Ascending aorta (tissue), 2 donors: ENCODE data around the gene FKBP11. TPM values are rescaled to one million over a fixed set of nuclear protein-coding genes. Genes with fewer than 3 reads are reported as not detected.

Experiments
- DNase-seq, 2 donors: peaks; one replicate each; pipeline ENCODE4 v3.0.0-alpha.2; 2019; ENCODE audit warnings: low spot score in 2 of 2
- H3K27ac ChIP-seq, 2 donors: fragments of 200-600 bp; sonication (generic); one replicate each; pipeline ENCODE4 v1.5.1; 2016 to 2017; ENCODE audit warnings: mild to moderate bottlenecking in 1 of 2
- H3K27me3 ChIP-seq: fragments of 200-600 bp; sonication (generic); one replicate; pipeline ENCODE4 v1.5.1; 2017
- H3K36me3 ChIP-seq, 2 donors: fragments of 200-600 bp; sonication (generic); one replicate each; pipeline ENCODE4 v1.5.1; 2016
- H3K4me1 ChIP-seq, 2 donors: fragments of 200-600 bp; sonication (generic); one replicate each; pipeline ENCODE4 v1.5.1; 2016 to 2017; ENCODE audit warnings: mild to moderate bottlenecking in 1 of 2
- H3K4me3 ChIP-seq, 2 donors: fragments of 200-600 bp; sonication (generic); one replicate each; pipeline ENCODE4 v1.5.1; 2016 to 2017; ENCODE audit warnings: mild to moderate bottlenecking in 1 of 2
- H3K9me3 ChIP-seq, 2 donors: fragments of 200-600 bp; sonication (generic); one replicate each; pipeline ENCODE4 v1.5.1; 2016
- intact Hi-C: fragments of 100-400 bp; cut with DNase I; formaldehyde crosslinking; loops from one replicate; pipeline ENCODE4 v1.15.1; 2023
- total RNA-seq: library from RNA; depleted of rRNA; stranded (reverse); fragments of >200 nt; gene quantifications from one replicate; pipeline ENCODE4 v1.1.0, GENCODE V29; 2016
- TF ChIP-seq, protein P1 (sequence below), 3 experiments: fragments of 200-600 bp in 2 of 3; fragments of 450-650 bp in 1 of 3; sonication (generic) in 2 of 3; IDR thresholded peaks; one replicate each; pipeline ENCODE4 v1.5.1; 2016 to 2019; ENCODE audit warnings: antibody characterized with exemption in 3 of 3, mild to moderate bottlenecking in 1 of 3, moderate library complexity in 1 of 3

FKBP11 gene
- total RNA-seq, 1 donor from 2014 or later: 38.8 TPM

- Histone ChIP-seq H3K36me3 (no peaks in the 10 kb centered on the region), H3K27ac (no peak overlapping the region), H3K4me1 (peaks cover 0 to 6% of the 10 kb centered on the region in 2 donors), H3K9me3 (no peaks in the 10 kb centered on the region), H3K27me3 (no peaks in the 10 kb centered on the region), H3K4me3 (peak overlapping the region in 1 of 2 donors; percentile 52)
- no peak for DNase-seq
- intact Hi-C loops: no loop called here
- TF ChIP-seq, protein P1, sequence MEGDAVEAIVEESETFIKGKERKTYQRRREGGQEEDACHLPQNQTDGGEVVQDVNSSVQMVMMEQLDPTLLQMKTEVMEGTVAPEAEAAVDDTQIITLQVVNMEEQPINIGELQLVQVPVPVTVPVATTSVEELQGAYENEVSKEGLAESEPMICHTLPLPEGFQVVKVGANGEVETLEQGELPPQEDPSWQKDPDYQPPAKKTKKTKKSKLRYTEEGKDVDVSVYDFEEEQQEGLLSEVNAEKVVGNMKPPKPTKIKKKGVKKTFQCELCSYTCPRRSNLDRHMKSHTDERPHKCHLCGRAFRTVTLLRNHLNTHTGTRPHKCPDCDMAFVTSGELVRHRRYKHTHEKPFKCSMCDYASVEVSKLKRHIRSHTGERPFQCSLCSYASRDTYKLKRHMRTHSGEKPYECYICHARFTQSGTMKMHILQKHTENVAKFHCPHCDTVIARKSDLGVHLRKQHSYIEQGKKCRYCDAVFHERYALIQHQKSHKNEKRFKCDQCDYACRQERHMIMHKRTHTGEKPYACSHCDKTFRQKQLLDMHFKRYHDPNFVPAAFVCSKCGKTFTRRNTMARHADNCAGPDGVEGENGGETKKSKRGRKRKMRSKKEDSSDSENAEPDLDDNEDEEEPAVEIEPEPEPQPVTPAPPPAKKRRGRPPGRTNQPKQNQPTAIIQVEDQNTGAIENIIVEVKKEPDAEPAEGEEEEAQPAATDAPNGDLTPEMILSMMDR (IDR thresholded peaks at IDR 0.05): no peak
Observed at GRCh38 chr12:48903363-48903981, 21.8 kb downstream of the FKBP11 start.

- intact Hi-C loops: no loop called here
- TF ChIP-seq, protein P1 (IDR thresholded peaks at IDR 0.05): no peak
- Histone ChIP-seq H3K9me3 (no peaks in the 10 kb centered on the region), H3K27ac (no peak overlapping the region), H3K4me1 (peaks cover 0 to 6% of the 10 kb centered on the region in 2 donors), H3K27me3 (no peaks in the 10 kb centered on the region), H3K36me3 (no peaks in the 10 kb centered on the region), H3K4me3 (no peak overlapping the region)
- no peak for DNase-seq
Observed at GRCh38 chr12:48901278-48901677, 24.0 kb downstream of the FKBP11 start.

- no peak overlapping the region for H3K27ac ChIP-seq
- intact Hi-C loops: no loop called here
- TF ChIP-seq, protein P1 (IDR thresholded peaks at IDR 0.05): no peak
- no peaks in the 10 kb centered on the region for H3K27me3 ChIP-seq
- H3K4me3 ChIP-seq: no peak overlapping the region
- H3K36me3 ChIP-seq: no peaks in the 10 kb centered on the region
- no peaks in the 10 kb centered on the region for H3K9me3 ChIP-seq
- peaks cover 0 to 6% of the 10 kb centered on the region in 2 donors for H3K4me1 ChIP-seq
- no peak for DNase-seq
Observed at GRCh38 chr12:48899651-48900050, 25.6 kb downstream of the FKBP11 start.

DNA sequence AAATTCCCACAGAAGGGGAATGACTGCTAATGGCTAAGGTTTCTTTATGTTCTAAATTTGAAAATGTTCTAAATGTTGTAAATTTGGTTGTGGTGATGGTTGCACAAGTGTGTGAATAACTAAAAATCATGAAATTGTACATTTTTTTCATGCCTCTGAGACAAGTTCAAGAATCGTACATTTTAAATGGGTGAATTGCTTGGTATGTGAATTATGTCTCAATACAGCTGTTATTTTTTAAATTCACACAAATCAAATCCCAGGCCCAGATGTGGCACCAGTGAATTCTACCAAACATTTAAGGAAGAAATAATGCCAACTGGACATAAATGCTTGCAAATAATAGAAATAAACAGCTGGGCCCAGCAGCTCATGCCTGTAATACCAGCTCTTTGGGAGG lies 31.0 kb downstream of the FKBP11 start:
- TF ChIP-seq, protein P1 (IDR thresholded peaks at IDR 0.05): no peak
- Histone ChIP-seq H3K4me1 (no peaks in the 10 kb centered on the region), H3K27me3 (no peaks in the 10 kb centered on the region), H3K27ac (no peak overlapping the region), H3K9me3 (no peaks in the 10 kb centered on the region), H3K4me3 (no peak overlapping the region), H3K36me3 (no peaks in the 10 kb centered on the region)
- intact Hi-C loops: no loop called here
- DNase-seq: no peak

GRCh38 chr12:48890657-48891418 lies 34.5 kb downstream of the FKBP11 start:
- Histone ChIP-seq H3K27me3 (no peaks in the 10 kb centered on the region), H3K27ac (no peak overlapping the region), H3K36me3 (no peaks in the 10 kb centered on the region), H3K4me3 (peak overlapping the region; percentile 37 to 60), H3K9me3 (no peaks in the 10 kb centered on the region), H3K4me1 (no peaks in the 10 kb centered on the region)
- TF ChIP-seq, protein P1 (IDR thresholded peaks at IDR 0.05): peak; percentile 92 to 98 (median 93)
- DNase-seq: peak; percentile 25 to 88
- intact Hi-C loops: loop anchor here (1.0 kb wide), 1 partner anchor 38 kb away; no protein-coding TSS in a partner anchor
